ENCODE data around the gene HPCAL1.

HPCAL1 gene

GRCh38 chr2:10415640-10416039, 112.9 kb downstream of the HPCAL1 start:
- no peaks in the 10 kb centered on the region for H3K27me3 ChIP-seq (ENCODE audit: insufficient read depth, low read length)
- no peak overlapping the region for H4K8ac ChIP-seq (ENCODE audit: low read depth, low read length)
- no peak overlapping the region for H4K12ac ChIP-seq (ENCODE audit: low read depth, low read length)
- peaks cover 0 to 1% of the 10 kb centered on the region in 2 experiments for H3K4me1 ChIP-seq (ENCODE audit: control insufficient read depth in 1 of 2, insufficient read depth in 2 of 2, low read length in 2 of 2)
- H3K14ac ChIP-seq (ENCODE audit: low read length), result no peak overlapping the region
- no peak overlapping the region for H2BK5ac ChIP-seq (ENCODE audit: low read depth, low read length, poor library complexity)
- H3K4ac ChIP-seq (ENCODE audit: low read depth, low read length), result no peak overlapping the region
- no peak overlapping the region for H4K91ac ChIP-seq (ENCODE audit: low read depth, low read length)
- H2AK5ac ChIP-seq (ENCODE audit: low read length), result no peak overlapping the region
- H3K9ac ChIP-seq (ENCODE audit: low read length), result no peak overlapping the region
- H2BK120ac ChIP-seq (ENCODE audit: insufficient read depth, low read length, poor library complexity), result no peak overlapping the region
- H3K4me2 ChIP-seq (ENCODE audit: low read length), result no peak overlapping the region
- no peak overlapping the region for H3K23ac ChIP-seq (ENCODE audit: low read length)
- H3K18ac ChIP-seq (ENCODE audit: low read length), result no peak overlapping the region
- H3K79me2 ChIP-seq (ENCODE audit: control insufficient read depth, insufficient read depth, low read length, poor library complexity), result no peaks in the 10 kb centered on the region
- no peaks in the 10 kb centered on the region for H3K9me3 ChIP-seq (ENCODE audit: insufficient read depth, low read depth, low read length)
- no peak overlapping the region for H2AFZ ChIP-seq (ENCODE audit: insufficient read depth, low read length, poor library complexity)
- H3K36me3 ChIP-seq (ENCODE audit: control insufficient read depth in 1 of 2, insufficient read depth in 2 of 2, low read length in 2 of 2), result peaks cover 3 to 8% of the 10 kb centered on the region in 2 experiments
- DNase-seq, result no peak
- WGBS (ENCODE audit: extremely low coverage, insufficient coverage, insufficient read length), result no CpG with 5 or more reads among the region's 12 CpGs
- no peak overlapping the region for H2BK12ac ChIP-seq (ENCODE audit: low read length)
- H3K79me1 ChIP-seq (ENCODE audit: low read length), result no peaks in the 10 kb centered on the region
- no peak overlapping the region for H3K27ac ChIP-seq (ENCODE audit: low read depth, low read length)
- no peak overlapping the region for H3K4me3 ChIP-seq (ENCODE audit: low read depth, low read length)

GRCh38 chr2:10417551-10418335, 115.0 kb downstream of the HPCAL1 start:
- no peak overlapping the region for H2BK12ac ChIP-seq (ENCODE audit: low read length)
- H2AFZ ChIP-seq (ENCODE audit: insufficient read depth, low read length, poor library complexity), result no peak overlapping the region
- peaks cover 2 to 5% of the 10 kb centered on the region in 2 experiments for H3K36me3 ChIP-seq (ENCODE audit: control insufficient read depth in 1 of 2, insufficient read depth in 2 of 2, low read length in 2 of 2)
- no peaks in the 10 kb centered on the region for H3K9me3 ChIP-seq (ENCODE audit: insufficient read depth, low read depth, low read length)
- no peak overlapping the region for H4K8ac ChIP-seq (ENCODE audit: low read depth, low read length)
- no peak overlapping the region for H3K4me2 ChIP-seq (ENCODE audit: low read length)
- H3K4ac ChIP-seq (ENCODE audit: low read depth, low read length), result no peak overlapping the region
- DNase-seq, result peak in 1 of 2 donors; percentile 25
- H3K18ac ChIP-seq (ENCODE audit: low read length), result no peak overlapping the region
- no peak overlapping the region for H3K9ac ChIP-seq (ENCODE audit: low read length)
- no peaks in the 10 kb centered on the region for H3K79me2 ChIP-seq (ENCODE audit: control insufficient read depth, insufficient read depth, low read length, poor library complexity)
- no peak overlapping the region for H2BK120ac ChIP-seq (ENCODE audit: insufficient read depth, low read length, poor library complexity)
- H4K12ac ChIP-seq (ENCODE audit: low read depth, low read length), result no peak overlapping the region
- peaks cover 0 to 1% of the 10 kb centered on the region in 2 experiments for H3K4me1 ChIP-seq (ENCODE audit: control insufficient read depth in 1 of 2, insufficient read depth in 2 of 2, low read length in 2 of 2)
- H3K4me3 ChIP-seq (ENCODE audit: low read depth, low read length), result no peak overlapping the region
- no peak overlapping the region for H3K23ac ChIP-seq (ENCODE audit: low read length)
- H4K91ac ChIP-seq (ENCODE audit: low read depth, low read length), result no peak overlapping the region
- no peak overlapping the region for H2BK5ac ChIP-seq (ENCODE audit: low read depth, low read length, poor library complexity)
- no CpG with 5 or more reads among the region's 6 CpGs for WGBS (ENCODE audit: extremely low coverage, insufficient coverage, insufficient read length)
- no peak overlapping the region for H3K27ac ChIP-seq (ENCODE audit: low read depth, low read length)
- H2AK5ac ChIP-seq (ENCODE audit: low read length), result no peak overlapping the region
- H3K27me3 ChIP-seq (ENCODE audit: insufficient read depth, low read length), result no peaks in the 10 kb centered on the region
- H3K14ac ChIP-seq (ENCODE audit: low read length), result no peak overlapping the region
- no peaks in the 10 kb centered on the region for H3K79me1 ChIP-seq (ENCODE audit: low read length)

- Histone ChIP-seq H3K27ac (ENCODE audit: low read depth, low read length) (no peak overlapping the region), H2BK5ac (ENCODE audit: low read depth, low read length, poor library complexity) (no peak overlapping the region), H2BK120ac (ENCODE audit: insufficient read depth, low read length, poor library complexity) (no peak overlapping the region), H3K23ac (ENCODE audit: low read length) (no peak overlapping the region), H3K4me2 (ENCODE audit: low read length) (no peak overlapping the region), H3K79me2 (ENCODE audit: control insufficient read depth, insufficient read depth, low read length, poor library complexity) (no peaks in the 10 kb centered on the region), H3K9ac (ENCODE audit: low read length) (no peak overlapping the region), H4K91ac (ENCODE audit: low read depth, low read length) (no peak overlapping the region), H3K14ac (ENCODE audit: low read length) (no peak overlapping the region), H2BK12ac (ENCODE audit: low read length) (no peak overlapping the region), H3K79me1 (ENCODE audit: low read length) (no peaks in the 10 kb centered on the region), H4K12ac (ENCODE audit: low read depth, low read length) (no peak overlapping the region), H3K9me3 (ENCODE audit: insufficient read depth, low read depth, low read length) (no peaks in the 10 kb centered on the region), H3K4me1 (ENCODE audit: control insufficient read depth in 1 of 2, insufficient read depth in 2 of 2, low read length in 2 of 2) (no peaks in the 10 kb centered on the region), H2AFZ (ENCODE audit: insufficient read depth, low read length, poor library complexity) (no peak overlapping the region), H3K18ac (ENCODE audit: low read length) (no peak overlapping the region), H3K4ac (ENCODE audit: low read depth, low read length) (no peak overlapping the region), H3K36me3 (ENCODE audit: control insufficient read depth in 1 of 2, insufficient read depth in 2 of 2, low read length in 2 of 2) (peaks cover 9 to 11% of the 10 kb centered on the region in 2 experiments), H2AK5ac (ENCODE audit: low read length) (no peak overlapping the region), H3K4me3 (ENCODE audit: low read depth, low read length) (peak overlapping the region; percentile 23), H4K8ac (ENCODE audit: low read depth, low read length) (no peak overlapping the region), H3K27me3 (ENCODE audit: insufficient read depth, low read length) (no peaks in the 10 kb centered on the region)
- no peak for DNase-seq
- no CpG with 5 or more reads among the region's 54 CpGs for WGBS (ENCODE audit: extremely low coverage, insufficient coverage, insufficient read length)
These were observed 117.0 kb downstream of the HPCAL1 start for GRCh38 chr2:10419553-10420257.

- WGBS (ENCODE audit: extremely low coverage, insufficient coverage, insufficient read length), result no CpG with 5 or more reads among the region's 6 CpGs
These were observed 119.5 kb downstream of the HPCAL1 start for GRCh38 chr2:10422251-10422650.

More at GRCh38 chr2:10422251-10422650, 119.5 kb downstream of the HPCAL1 start:
- H4K91ac ChIP-seq (ENCODE audit: low read depth, low read length), result no peak overlapping the region
- no peaks in the 10 kb centered on the region for H3K79me2 ChIP-seq (ENCODE audit: control insufficient read depth, insufficient read depth, low read length, poor library complexity)
- H3K23ac ChIP-seq (ENCODE audit: low read length), result no peak overlapping the region
- no peak overlapping the region for H2BK120ac ChIP-seq (ENCODE audit: insufficient read depth, low read length, poor library complexity)
- H3K4me3 ChIP-seq (ENCODE audit: low read depth, low read length), result no peak overlapping the region
- no peaks in the 10 kb centered on the region for H3K9me3 ChIP-seq (ENCODE audit: insufficient read depth, low read depth, low read length)
- no peak overlapping the region for H3K27ac ChIP-seq (ENCODE audit: low read depth, low read length)
- no peaks in the 10 kb centered on the region for H3K4me1 ChIP-seq (ENCODE audit: control insufficient read depth in 1 of 2, insufficient read depth in 2 of 2, low read length in 2 of 2)
- no peak overlapping the region for H4K8ac ChIP-seq (ENCODE audit: low read depth, low read length)
- H4K12ac ChIP-seq (ENCODE audit: low read depth, low read length), result no peak overlapping the region
- no peak overlapping the region for H2AFZ ChIP-seq (ENCODE audit: insufficient read depth, low read length, poor library complexity)
- H2BK12ac ChIP-seq (ENCODE audit: low read length), result no peak overlapping the region
- H3K4me2 ChIP-seq (ENCODE audit: low read length), result no peak overlapping the region
- no peaks in the 10 kb centered on the region for H3K79me1 ChIP-seq (ENCODE audit: low read length)
- no peak overlapping the region for H3K4ac ChIP-seq (ENCODE audit: low read depth, low read length)
- H3K36me3 ChIP-seq (ENCODE audit: control insufficient read depth in 1 of 2, insufficient read depth in 2 of 2, low read length in 2 of 2), result peaks cover 9 to 11% of the 10 kb centered on the region in 2 experiments
- no peak overlapping the region for H3K9ac ChIP-seq (ENCODE audit: low read length)
- no peak overlapping the region for H2AK5ac ChIP-seq (ENCODE audit: low read length)
- no peak overlapping the region for H3K14ac ChIP-seq (ENCODE audit: low read length)
- DNase-seq, result no peak
- no peak overlapping the region for H2BK5ac ChIP-seq (ENCODE audit: low read depth, low read length, poor library complexity)
- H3K27me3 ChIP-seq (ENCODE audit: insufficient read depth, low read length), result no peaks in the 10 kb centered on the region
- H3K18ac ChIP-seq (ENCODE audit: low read length), result no peak overlapping the region
